Right lobe of liver (tissue), 4 donors: ENCODE measurements around the gene UBTFL1.

Source experiments
- POLR2A ChIP-seq: fragments of 450-650 bp; IDR thresholded peaks from one replicate; pipeline ENCODE4 v1.6.1; 2017; ENCODE audit warnings: antibody characterized with exemption, mild to moderate bottlenecking
- TF ChIP-seq, protein P1 (sequence below), 4 donors: fragments of 200-600 bp in 3 of 4; fragments of 450-650 bp in 1 of 4; IDR thresholded peaks; one replicate each; pipeline versions ENCODE4 v1.5.1 to v1.8.0; 2016 to 2022; ENCODE audit warnings: antibody characterized with exemption in 4 of 4, mild to moderate bottlenecking in 2 of 4
- donor health status: DM: no; HTN: no; CAD: no.
- donor health status: DM: no; HTN: no; CAD: no.
- donor health status: DM: no; HTN: yes; CAD: no.

DNA sequence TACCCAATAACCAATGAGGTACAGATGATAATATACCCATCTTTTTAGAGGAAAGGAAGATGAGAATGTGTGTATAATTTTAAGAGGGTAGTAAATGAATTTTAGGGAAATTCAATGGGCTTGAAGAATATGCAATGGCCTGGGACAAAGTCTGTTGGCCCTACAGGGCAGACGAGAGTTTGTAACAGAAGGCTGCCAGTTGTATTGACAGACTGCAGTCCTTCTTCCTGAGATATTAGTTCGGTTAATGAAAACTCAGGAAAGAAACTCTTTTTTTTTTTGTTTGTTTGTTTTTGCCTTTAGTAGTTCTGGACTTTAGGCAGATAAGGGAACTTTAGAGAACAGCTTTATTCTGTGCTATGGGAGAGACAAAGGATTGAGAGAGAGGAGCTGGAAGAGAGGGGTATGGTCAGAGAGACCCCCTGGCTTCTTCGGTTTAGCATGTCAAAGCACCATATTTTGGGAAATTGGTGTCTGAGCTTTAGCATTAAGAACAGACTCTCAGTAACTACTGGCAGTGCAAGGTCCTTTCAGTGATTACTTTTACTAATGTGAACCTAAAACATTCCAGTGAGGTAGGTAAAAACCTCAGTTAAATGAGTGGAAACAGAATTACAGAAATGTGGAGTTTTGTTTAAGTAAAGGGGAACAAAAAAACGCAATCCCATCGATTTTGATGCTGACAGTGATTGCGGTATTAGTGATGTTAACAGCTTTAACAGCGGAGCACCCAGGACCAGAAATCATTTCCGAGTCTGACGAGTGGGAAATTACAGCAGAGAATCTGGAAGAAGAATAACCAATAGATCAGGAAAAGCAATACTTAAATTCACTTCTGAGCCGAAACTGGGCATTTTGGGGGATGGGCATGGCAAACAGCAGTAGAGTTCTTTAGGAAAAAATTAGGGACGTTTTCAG, 48.1 kb downstream of the UBTFL1 start:
- TF ChIP-seq, protein P1, sequence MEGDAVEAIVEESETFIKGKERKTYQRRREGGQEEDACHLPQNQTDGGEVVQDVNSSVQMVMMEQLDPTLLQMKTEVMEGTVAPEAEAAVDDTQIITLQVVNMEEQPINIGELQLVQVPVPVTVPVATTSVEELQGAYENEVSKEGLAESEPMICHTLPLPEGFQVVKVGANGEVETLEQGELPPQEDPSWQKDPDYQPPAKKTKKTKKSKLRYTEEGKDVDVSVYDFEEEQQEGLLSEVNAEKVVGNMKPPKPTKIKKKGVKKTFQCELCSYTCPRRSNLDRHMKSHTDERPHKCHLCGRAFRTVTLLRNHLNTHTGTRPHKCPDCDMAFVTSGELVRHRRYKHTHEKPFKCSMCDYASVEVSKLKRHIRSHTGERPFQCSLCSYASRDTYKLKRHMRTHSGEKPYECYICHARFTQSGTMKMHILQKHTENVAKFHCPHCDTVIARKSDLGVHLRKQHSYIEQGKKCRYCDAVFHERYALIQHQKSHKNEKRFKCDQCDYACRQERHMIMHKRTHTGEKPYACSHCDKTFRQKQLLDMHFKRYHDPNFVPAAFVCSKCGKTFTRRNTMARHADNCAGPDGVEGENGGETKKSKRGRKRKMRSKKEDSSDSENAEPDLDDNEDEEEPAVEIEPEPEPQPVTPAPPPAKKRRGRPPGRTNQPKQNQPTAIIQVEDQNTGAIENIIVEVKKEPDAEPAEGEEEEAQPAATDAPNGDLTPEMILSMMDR (IDR thresholded peaks at IDR 0.05) = no peak
- TF ChIP-seq POLR2A = no peak
